Endothelial cell of umbilical vein (primary cell): Measurements from ENCODE around the gene GPR137C. TPM values are rescaled to one million over a fixed set of nuclear protein-coding genes. Genes with fewer than 3 reads are reported as not detected.

Experiments used
- BruUV-seq: library from RNA; stranded (reverse); fragments of 400-500 nt; replicated peaks from 2 replicates; lab custom pipeline; 2021; lab: Mats Ljungman, UMichigan
- CTCF ChIA-PET: fragments of 300-600, 350-600 bp; sonication (Branson Sonifier 250); formaldehyde crosslinking; loops from one replicate; lab custom pipeline; 2021; ENCODE audit warnings: antibody characterized with exemption, inconsistent platforms; lab: Charles Lee
- POLR2A ChIA-PET: fragments of 300-600, 350-600 bp; sonication (Branson Sonifier 250); formaldehyde crosslinking; loops from one replicate; lab custom pipeline; 2021; ENCODE audit warnings: antibody characterized with exemption, inconsistent platforms; lab: Charles Lee
- DNase-seq: peaks from one replicate; pipeline ENCODE4 v3.0.0-alpha.2; 2011; ENCODE audit warnings: low read depth, low spot score
- FAIRE-seq: peaks from 2 replicates; lab custom pipeline; 2011; peaks lifted over from hg19 to GRCh38; lab: Jason Lieb, UNC
- H2AFZ ChIP-seq: 2 replicates; pipeline ENCODE4 v1.6.0; 2012; ENCODE audit warnings: low read depth, low read length, control low read depth, inconsistent platforms
- H3K27ac ChIP-seq: 2 replicates; pipeline ENCODE4 v1.5.1; 2011; ENCODE audit warnings: low read depth, mild to moderate bottlenecking, control low read depth, low read length, moderate library complexity; ENCODE audit not compliant: insufficient read depth
- H3K27me3 ChIP-seq, 2 experiments: 2 replicates each; pipeline versions ENCODE4 v1.6.0 to v1.6.1; 2011; ENCODE audit warnings: low read length in 2 of 2, mixed read lengths in 1 of 2; ENCODE audit not compliant: control insufficient read depth in 2 of 2, insufficient read depth in 2 of 2
- H3K36me3 ChIP-seq, 2 experiments: 2 replicates in 1 of 2; 3 replicates in 1 of 2; pipeline ENCODE4 v1.5.1; 2011; ENCODE audit warnings: low read length in 2 of 2, mild to moderate bottlenecking in 1 of 2, moderate library complexity in 1 of 2; ENCODE audit not compliant: control insufficient read depth in 2 of 2, insufficient read depth in 2 of 2; ENCODE audit errors: extremely low read depth in 1 of 2
- H3K4me1 ChIP-seq: 3 replicates; pipeline ENCODE4 v1.5.1; 2011; ENCODE audit warnings: mild to moderate bottlenecking, low read length; ENCODE audit not compliant: control insufficient read depth, insufficient read depth; ENCODE audit errors: extremely low read depth
- H3K4me2 ChIP-seq: 2 replicates; pipeline ENCODE4 v1.6.1; 2011; ENCODE audit warnings: low read length, control low read depth, mixed read lengths; ENCODE audit not compliant: insufficient read depth
- H3K4me3 ChIP-seq, 3 experiments: fragments of 200-600 bp in 1 of 3; sonication (generic), shearing (Covaris generic) in 1 of 3; replicated peaks in 1 of 3; 2 replicates each; pipeline ENCODE4 v1.5.1; 2011 to 2016; ENCODE audit warnings: control low read depth in 3 of 3, low read length in 3 of 3, mild to moderate bottlenecking in 2 of 3, inconsistent platforms in 1 of 3, low read depth in 1 of 3, moderate library complexity in 1 of 3; ENCODE audit not compliant: insufficient read depth in 1 of 3
- H3K79me2 ChIP-seq: 2 replicates; pipeline ENCODE4 v1.6.0; 2012; ENCODE audit warnings: low read length, inconsistent platforms; ENCODE audit not compliant: control insufficient read depth, insufficient read depth
- H3K9ac ChIP-seq: replicated peaks from 2 replicates; pipeline ENCODE3; 2011; ENCODE audit warnings: low read length, control low read depth; ENCODE audit not compliant: insufficient read depth; ENCODE audit errors: extremely low read depth
- H3K9me1 ChIP-seq: replicated peaks from 3 replicates; pipeline ENCODE4 v1.6.0; 2011; ENCODE audit warnings: mild to moderate bottlenecking, low read length; ENCODE audit not compliant: control insufficient read depth, insufficient read depth; ENCODE audit errors: extremely low read depth
- H3K9me3 ChIP-seq: replicated peaks from 2 replicates; pipeline ENCODE4 v1.5.1; 2012; ENCODE audit warnings: low read length, inconsistent platforms; ENCODE audit not compliant: control insufficient read depth, insufficient read depth
- H4K20me1 ChIP-seq: replicated peaks from 2 replicates; pipeline ENCODE3; 2011; ENCODE audit warnings: mild to moderate bottlenecking, low read length; ENCODE audit not compliant: control insufficient read depth, insufficient read depth; ENCODE audit errors: extremely low read depth
- FOS ChIP-seq: IDR thresholded peaks from 2 replicates; pipeline ENCODE4 v1.6.1; 2011; ENCODE audit warnings: mild to moderate bottlenecking, low read length, moderate library complexity, borderline replicate concordance; ENCODE audit not compliant: insufficient read depth
- JUN ChIP-seq: IDR thresholded peaks from 2 replicates; pipeline ENCODE4 v1.6.1; 2011; ENCODE audit warnings: borderline replicate concordance, low read depth; ENCODE audit not compliant: insufficient read length, insufficient read depth
- MYC ChIP-seq: IDR thresholded peaks from one replicate; pipeline ENCODE4 v1.6.1; 2011; ENCODE audit warnings: mild to moderate bottlenecking, low read depth, low read length
- POLR2A ChIP-seq: IDR thresholded peaks from 2 replicates; pipeline ENCODE4 v1.6.1; 2012; ENCODE audit warnings: low read depth, mild to moderate bottlenecking, control low read depth, low read length
- dilution Hi-C: fragments of 300-500 bp; cut with MboI; formaldehyde crosslinking; loops from one replicate; pipeline ENCODE4 v1.15.0; 2019; ENCODE audit warnings: low sequenced_read_pairs; ENCODE audit not compliant: extremely low pct_ligation_motif_present
- intact Hi-C: fragments of 100-400 bp; cut with micrococcal nuclease; formaldehyde crosslinking; loops from one replicate; pipeline ENCODE4 v1.10.0; 2022
- polyA plus RNA-seq, 4 experiments: library from polyadenylated mRNA; depleted of rRNA in 3 of 4; stranded (reverse) in 3 of 4; unstranded in 1 of 4; fragments of >200 nt; gene quantifications; 2 replicates each; pipeline versions ENCODE4 v1.2.1 to v1.2.3, GENCODE V29; 2011 to 2012; ENCODE audit warnings: missing spikeins in 1 of 4
- total RNA-seq: library from RNA; stranded (reverse); gene quantifications from 2 replicates; pipeline ENCODE4 v1.2.3, GENCODE V29; 2021
- TF ChIP-seq, protein P1 (sequence below), 2 donors: IDR thresholded peaks; 1 replicate in 1 of 2; 2 replicates in 1 of 2; pipeline ENCODE4 v1.5.1; 2011; ENCODE audit warnings: low read length in 2 of 2, mild to moderate bottlenecking in 2 of 2, moderate library complexity in 2 of 2, control low read depth in 1 of 2, inconsistent platforms in 1 of 2, low read depth in 1 of 2; ENCODE audit not compliant: insufficient read depth in 1 of 2; ENCODE audit errors: extremely low read depth in 1 of 2
- TF ChIP-seq, protein P2 (sequence below): IDR thresholded peaks from 2 replicates; pipeline ENCODE4 v1.6.1; 2011; ENCODE audit not compliant: insufficient read depth, insufficient read length

Gene GPR137C
- total and polyA plus RNA-seq, 2 donors (not counting 3 experiments of a cell fraction or from before 2014, with no cell fraction given), result 1.5 to 5.7 TPM

GRCh38 chr14:52547526-52547925 is 5.1 kb upstream of the GPR137C start:
- H3K27me3 ChIP-seq, result no peaks in the 10 kb centered on the region

GRCh38 chr14:52550661-52551060 is 2.0 kb upstream of the GPR137C start:
- Histone ChIP-seq H3K79me2 (no peaks in the 10 kb centered on the region), H3K9me1 (no peaks in the 10 kb centered on the region), H3K9ac (no peak overlapping the region), H4K20me1 (no peaks in the 10 kb centered on the region), H3K36me3 (no peaks in the 10 kb centered on the region), H3K4me1 (peaks cover 9% of the 10 kb centered on the region), H3K4me2 (no peak overlapping the region), H2AFZ (no peak overlapping the region), H3K4me3 (no peak overlapping the region), H3K27me3 (no peaks in the 10 kb centered on the region), H3K27ac (no peak overlapping the region), H3K9me3 (no peaks in the 10 kb centered on the region)
- FAIRE-seq (no peak), DNase-seq (no peak)
- CTCF ChIA-PET, result interaction anchor here (2.0 to 2.2 kb wide), 2 partner anchors 12 to 13 kb away, joined by 7 to 9 read pairs; no protein-coding TSS in a partner anchor
- dilution Hi-C loops, result no loop called here
- TF ChIP-seq, protein P1, sequence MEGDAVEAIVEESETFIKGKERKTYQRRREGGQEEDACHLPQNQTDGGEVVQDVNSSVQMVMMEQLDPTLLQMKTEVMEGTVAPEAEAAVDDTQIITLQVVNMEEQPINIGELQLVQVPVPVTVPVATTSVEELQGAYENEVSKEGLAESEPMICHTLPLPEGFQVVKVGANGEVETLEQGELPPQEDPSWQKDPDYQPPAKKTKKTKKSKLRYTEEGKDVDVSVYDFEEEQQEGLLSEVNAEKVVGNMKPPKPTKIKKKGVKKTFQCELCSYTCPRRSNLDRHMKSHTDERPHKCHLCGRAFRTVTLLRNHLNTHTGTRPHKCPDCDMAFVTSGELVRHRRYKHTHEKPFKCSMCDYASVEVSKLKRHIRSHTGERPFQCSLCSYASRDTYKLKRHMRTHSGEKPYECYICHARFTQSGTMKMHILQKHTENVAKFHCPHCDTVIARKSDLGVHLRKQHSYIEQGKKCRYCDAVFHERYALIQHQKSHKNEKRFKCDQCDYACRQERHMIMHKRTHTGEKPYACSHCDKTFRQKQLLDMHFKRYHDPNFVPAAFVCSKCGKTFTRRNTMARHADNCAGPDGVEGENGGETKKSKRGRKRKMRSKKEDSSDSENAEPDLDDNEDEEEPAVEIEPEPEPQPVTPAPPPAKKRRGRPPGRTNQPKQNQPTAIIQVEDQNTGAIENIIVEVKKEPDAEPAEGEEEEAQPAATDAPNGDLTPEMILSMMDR (IDR thresholded peaks at IDR 0.05; ENCODE audit: extremely low read depth in 1 of 2, insufficient read depth in 1 of 2, low read depth in 1 of 2, low read length in 2 of 2), result no peak
- TF ChIP-seq MYC, result no peak
- TF ChIP-seq FOS, result no peak
- no peak for TF ChIP-seq JUN
- BruUV-seq, result no TSS peak
- POLR2A ChIA-PET, result interaction anchor here (1.0 kb wide), 1 partner anchor 157 kb away, joined by 3 read pairs; no protein-coding TSS in a partner anchor
- intact Hi-C loops, result loop anchor here (10.0 kb wide), 1 partner anchor 1886 kb away; the partner anchor contains the start of gene SAV1

More at GRCh38 chr14:52547526-52547925, 5.1 kb upstream of the GPR137C start:
- ChIA-PET CTCF (no interaction called here), POLR2A (no interaction called here)
- Histone ChIP-seq H3K79me2 (no peaks in the 10 kb centered on the region), H3K9me1 (no peaks in the 10 kb centered on the region), H3K27ac (no peak overlapping the region), H3K4me1 (peaks cover 3% of the 10 kb centered on the region), H3K4me2 (no peak overlapping the region), H3K9ac (no peak overlapping the region), H4K20me1 (no peaks in the 10 kb centered on the region), H3K4me3 (no peak overlapping the region), H3K36me3 (no peaks in the 10 kb centered on the region), H3K9me3 (no peaks in the 10 kb centered on the region), H2AFZ (no peak overlapping the region)
- intact Hi-C loops (no loop called here), dilution Hi-C loops (no loop called here)
- no peak for FAIRE-seq
- DNase-seq, result no peak
- no TSS peak for BruUV-seq
- no peak for TF ChIP-seq POLR2A
- TF ChIP-seq, protein P2, sequence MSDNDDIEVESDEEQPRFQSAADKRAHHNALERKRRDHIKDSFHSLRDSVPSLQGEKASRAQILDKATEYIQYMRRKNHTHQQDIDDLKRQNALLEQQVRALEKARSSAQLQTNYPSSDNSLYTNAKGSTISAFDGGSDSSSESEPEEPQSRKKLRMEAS, result no peak
